Measurements from ENCODE around the gene BTD.

DNA sequence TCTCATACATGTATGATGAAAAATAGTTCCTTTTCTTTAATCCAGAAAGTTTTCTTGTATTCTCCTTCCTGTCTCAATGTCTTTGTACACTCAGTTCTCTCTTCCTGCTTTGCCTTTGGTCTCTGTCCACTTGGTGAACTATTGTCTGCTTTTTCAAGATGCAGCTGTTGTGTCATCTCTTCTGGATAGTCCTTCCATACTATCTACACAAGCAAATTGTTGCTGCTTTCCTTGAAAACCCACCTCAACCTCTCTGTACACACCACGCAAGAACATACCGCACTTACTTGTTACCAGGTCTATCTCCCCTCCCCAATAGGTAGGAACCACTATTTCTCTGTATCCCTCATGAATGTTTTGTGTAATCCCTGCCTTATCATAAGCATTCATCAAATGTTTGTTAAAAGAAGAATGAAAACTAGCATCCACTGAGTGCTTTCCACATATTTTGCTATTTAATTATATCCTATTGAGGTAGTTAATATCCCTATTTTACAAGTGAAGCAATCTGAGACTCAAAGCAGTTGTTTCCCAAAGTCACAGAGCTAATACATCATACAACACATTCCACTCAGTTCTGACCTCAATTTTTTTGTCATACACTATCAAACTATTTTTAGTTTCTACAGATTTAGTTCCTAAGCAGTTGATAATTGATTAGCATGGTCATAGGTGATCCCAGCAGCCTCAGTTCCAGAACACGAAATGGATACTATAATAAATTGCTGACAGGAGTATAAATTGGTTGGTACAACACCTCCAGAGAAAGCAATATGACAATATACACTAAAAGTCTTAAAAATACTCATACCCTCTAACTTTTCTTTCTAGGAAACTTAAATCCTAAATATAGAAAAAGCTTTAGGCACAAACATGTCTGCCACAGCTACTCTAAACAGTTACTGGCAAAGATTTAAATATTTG, 19.8 kb upstream of the BTD start:
- TF ChIP-seq, protein P1, sequence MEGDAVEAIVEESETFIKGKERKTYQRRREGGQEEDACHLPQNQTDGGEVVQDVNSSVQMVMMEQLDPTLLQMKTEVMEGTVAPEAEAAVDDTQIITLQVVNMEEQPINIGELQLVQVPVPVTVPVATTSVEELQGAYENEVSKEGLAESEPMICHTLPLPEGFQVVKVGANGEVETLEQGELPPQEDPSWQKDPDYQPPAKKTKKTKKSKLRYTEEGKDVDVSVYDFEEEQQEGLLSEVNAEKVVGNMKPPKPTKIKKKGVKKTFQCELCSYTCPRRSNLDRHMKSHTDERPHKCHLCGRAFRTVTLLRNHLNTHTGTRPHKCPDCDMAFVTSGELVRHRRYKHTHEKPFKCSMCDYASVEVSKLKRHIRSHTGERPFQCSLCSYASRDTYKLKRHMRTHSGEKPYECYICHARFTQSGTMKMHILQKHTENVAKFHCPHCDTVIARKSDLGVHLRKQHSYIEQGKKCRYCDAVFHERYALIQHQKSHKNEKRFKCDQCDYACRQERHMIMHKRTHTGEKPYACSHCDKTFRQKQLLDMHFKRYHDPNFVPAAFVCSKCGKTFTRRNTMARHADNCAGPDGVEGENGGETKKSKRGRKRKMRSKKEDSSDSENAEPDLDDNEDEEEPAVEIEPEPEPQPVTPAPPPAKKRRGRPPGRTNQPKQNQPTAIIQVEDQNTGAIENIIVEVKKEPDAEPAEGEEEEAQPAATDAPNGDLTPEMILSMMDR (IDR thresholded peaks at IDR 0.05; ENCODE audit: extremely low read depth in 1 of 2, insufficient read depth in 1 of 2, low read depth in 1 of 2, low read length in 2 of 2), result no peak
- TF ChIP-seq POLR2AphosphoS5 (IDR thresholded peaks at IDR 0.05; ENCODE audit: insufficient read depth, low read depth, low read length), result no peak
- TF ChIP-seq POLR2A (IDR thresholded peaks at IDR 0.05; ENCODE audit: low read depth, low read length), result no peak
- TF ChIP-seq EZH2 (IDR thresholded peaks at IDR 0.05; ENCODE audit: borderline replicate concordance, low read depth, low read length, severe bottlenecking), result no peak
- no peak for TF ChIP-seq MYC (IDR thresholded peaks at IDR 0.05; ENCODE audit: low read depth, low read length)
- no peak for TF ChIP-seq GATA2 (IDR thresholded peaks at IDR 0.05; ENCODE audit: insufficient read depth, insufficient read length, low read depth, low read length)

All from endothelial cell of umbilical vein (primary cell).